GM12878 (cell line): ENCODE measurements around the gene S100B. TPM values are rescaled to one million over a fixed set of nuclear protein-coding genes. Genes with fewer than 3 reads are reported as not detected.

Experiments
- ATAC-seq: fragments of 200-7000 bp; cut with Tn5 transposase; 3 replicates; pipeline ENCODE4 v1.9.1; 2020; ENCODE audit warnings: mild to moderate bottlenecking, moderate library complexity
- BruUV-seq: library from RNA; stranded (reverse); fragments of 400-500 nt; replicated peaks from 2 replicates; lab custom pipeline; 2021; lab: Mats Ljungman, UMichigan
- CTCF ChIA-PET: fragments of 300-600 bp; sonication (Branson Sonifier 250); formaldehyde crosslinking; extraction: SDS; loops from one replicate; lab custom pipeline; 2021; ENCODE audit warnings: inconsistent platforms; lab: Yijun Ruan, JAX
- POLR2A ChIA-PET: fragments of 350-600 bp; formaldehyde crosslinking; extraction: SDS; loops from one replicate; lab custom pipeline; 2021; ENCODE audit warnings: inconsistent platforms; lab: Charles Lee
- RAD21 ChIA-PET: fragments of 300-600 bp; sonication (Branson Sonifier 250); formaldehyde crosslinking; loops from one replicate; lab custom pipeline; 2023; ENCODE audit warnings: antibody characterized with exemption; ENCODE audit not compliant: unreplicated experiment; lab: Charles Lee
- SMC1A ChIA-PET: fragments of 300-600 bp; sonication (Branson Sonifier 250); formaldehyde crosslinking; loops from one replicate; lab custom pipeline; 2023; ENCODE audit not compliant: unreplicated experiment, uncharacterized antibody; lab: Charles Lee
- DNase-seq: peaks from one replicate; pipeline ENCODE4 v3.0.0-alpha.2; 2011; ENCODE audit warnings: low read depth, low spot score
- FAIRE-seq: peaks from 3 replicates; lab custom pipeline; 2011; peaks lifted over from hg19 to GRCh38; lab: Jason Lieb, UNC
- H2AFZ ChIP-seq: 2 replicates; pipeline ENCODE4 v1.6.0; 2011; ENCODE audit warnings: low read depth, low read length, control low read depth; ENCODE audit not compliant: control insufficient read depth
- H3K27ac ChIP-seq: 2 replicates; pipeline ENCODE4 v1.5.1; 2011; ENCODE audit warnings: control low read depth; ENCODE audit not compliant: control insufficient read depth, insufficient read depth
- H3K27me3 ChIP-seq, 2 experiments: replicated peaks in 1 of 2; 2 replicates each; pipeline versions ENCODE4 v1.6.0 to v1.6.1; 2011; ENCODE audit warnings: low read length in 1 of 2; ENCODE audit not compliant: control insufficient read depth in 2 of 2, insufficient read depth in 2 of 2
- H3K36me3 ChIP-seq, 2 experiments: 2 replicates each; pipeline ENCODE4 v1.5.1; 2011; ENCODE audit warnings: low read length in 1 of 2; ENCODE audit not compliant: control insufficient read depth in 2 of 2, insufficient read depth in 2 of 2
- H3K4me1 ChIP-seq: 2 replicates; pipeline ENCODE4 v1.6.1; 2011; ENCODE audit warnings: mild to moderate bottlenecking, low read length, moderate library complexity, mixed read lengths; ENCODE audit not compliant: control insufficient read depth, insufficient read depth
- H3K4me2 ChIP-seq: 2 replicates; pipeline ENCODE4 v1.6.0; 2011; ENCODE audit warnings: control low read depth; ENCODE audit not compliant: control insufficient read depth, insufficient read depth
- H3K4me3 ChIP-seq: fragments of 200-600 bp; sonication (generic); 2 replicates; pipeline ENCODE4 v1.5.1; 2016
- H3K79me2 ChIP-seq: 2 replicates; pipeline ENCODE4 v1.6.0; 2011; ENCODE audit warnings: low read length; ENCODE audit not compliant: control insufficient read depth, insufficient read depth
- H3K9ac ChIP-seq: 2 replicates; pipeline ENCODE4 v1.8.0; 2011; ENCODE audit warnings: low read length, control low read depth, mixed read lengths; ENCODE audit not compliant: control insufficient read depth, insufficient read depth
- H3K9me3 ChIP-seq: replicated peaks from 3 replicates; pipeline ENCODE4 v1.5.1; 2011; ENCODE audit warnings: mild to moderate bottlenecking, low read length; ENCODE audit not compliant: control insufficient read depth, insufficient read depth
- H4K20me1 ChIP-seq: 2 replicates; pipeline ENCODE4 v1.6.0; 2011; ENCODE audit not compliant: control insufficient read depth, insufficient read depth
- HDAC6 ChIP-seq: fragments of 200-600 bp; sonication (generic); IDR thresholded peaks from one replicate; pipeline ENCODE4 v1.8.0; 2017; ENCODE audit warnings: antibody characterized with exemption; ENCODE audit not compliant: unreplicated experiment
- MTA2 ChIP-seq: fragments of 450-650 bp; IDR thresholded peaks from 2 replicates; pipeline ENCODE4 v1.6.1; 2016; ENCODE audit warnings: low read depth, mild to moderate bottlenecking, moderate library complexity
- NFYA ChIP-seq: IDR thresholded peaks from 2 replicates; pipeline ENCODE4 v1.6.1; 2011; ENCODE audit warnings: low read depth, mild to moderate bottlenecking, low read length, improper control_type of control experiment, borderline replicate concordance
- RB1 ChIP-seq: fragments of 450-650 bp; formaldehyde crosslinking; IDR thresholded peaks from 2 replicates; pipeline ENCODE4 v1.6.1; 2017; ENCODE audit warnings: mild to moderate bottlenecking, borderline replicate concordance
- TBL1XR1 ChIP-seq: IDR thresholded peaks from 2 replicates; pipeline ENCODE4 v1.6.1; 2012; ENCODE audit warnings: low read depth, low read length, improper control_type of control experiment
- TCF3 ChIP-seq: IDR thresholded peaks from 2 replicates; pipeline ENCODE4 v1.6.1; 2012; ENCODE audit warnings: low read depth, mild to moderate bottlenecking, low read length, borderline replicate concordance; ENCODE audit not compliant: insufficient read depth
- ZNF687 ChIP-seq: fragments of 450-650 bp; IDR thresholded peaks from 2 replicates; pipeline ENCODE4 v1.6.1; 2017; ENCODE audit warnings: mild to moderate bottlenecking, moderate library complexity
- WGBS: methylation state at CpG from one replicate; pipeline ENCODE4 v1.1.6; 2016; ENCODE audit warnings: low lambda C conversion rate; ENCODE audit not compliant: insufficient replicate concordance, insufficient coverage; ENCODE audit errors: missing lambda C conversion rate; 5-methylcytosine and 5-hydroxymethylcytosine counted together
- in situ Hi-C: fragments of 300-500 bp; cut with MboI; formaldehyde crosslinking; loops from 9 replicates; pipeline ENCODE4 v1.14.3; 2018; ENCODE audit warnings: mixed read lengths
- intact Hi-C: fragments of 100-400 bp; cut with micrococcal nuclease; formaldehyde crosslinking; loops from one replicate; pipeline ENCODE4 v1.14.2; 2022; ENCODE audit not compliant: unreplicated experiment
- polyA plus RNA-seq, 11 experiments: library from polyadenylated mRNA; depleted of rRNA in 4 of 11; unstranded in 6 of 11; stranded (reverse) in 5 of 11; fragments of >200 nt; fragmentation: Nextera tagmentation in 4 of 11; fragmentation: Illumina TruSeq in 1 of 11; extraction: Ambion mirVana in 4 of 11; extraction: Trizol in 1 of 11; gene quantifications; 1 replicate in 1 of 11; 2 replicates in 10 of 11; pipeline versions ENCODE4 v1.2.1 to v1.2.3, GENCODE V29; 2011 to 2016; ENCODE audit warnings: inconsistent platforms in 2 of 11, missing spikeins in 2 of 11, low read depth in 1 of 11
- total RNA-seq, 4 experiments: library from RNA; depleted of rRNA in 3 of 4; stranded (reverse); fragments of >200 nt in 3 of 4; fragmentation: Illumina TruSeq in 1 of 4; extraction: Trizol in 1 of 4; gene quantifications; 2 replicates each; pipeline versions ENCODE4 v1.2.1 to v1.2.3, GENCODE V29; 2013 to 2021
- TF ChIP-seq, protein P1 (sequence below): fragments of 450-650 bp; IDR thresholded peaks from 2 replicates; pipeline ENCODE4 v1.6.1; 2016; ENCODE audit warnings: mild to moderate bottlenecking, moderate library complexity, borderline replicate concordance
- TF ChIP-seq, protein P2 (sequence below): fragments of 450-650 bp; IDR thresholded peaks from 2 replicates; pipeline ENCODE4 v1.6.1; 2017; ENCODE audit warnings: mild to moderate bottlenecking, moderate library complexity

S100B gene
- total and polyA plus RNA-seq, 10 of the 15 experiments (the other 5 are each of a cell fraction or from before 2014, with no cell fraction given): 0.11 to 0.22 TPM; not detected in 8

DNA sequence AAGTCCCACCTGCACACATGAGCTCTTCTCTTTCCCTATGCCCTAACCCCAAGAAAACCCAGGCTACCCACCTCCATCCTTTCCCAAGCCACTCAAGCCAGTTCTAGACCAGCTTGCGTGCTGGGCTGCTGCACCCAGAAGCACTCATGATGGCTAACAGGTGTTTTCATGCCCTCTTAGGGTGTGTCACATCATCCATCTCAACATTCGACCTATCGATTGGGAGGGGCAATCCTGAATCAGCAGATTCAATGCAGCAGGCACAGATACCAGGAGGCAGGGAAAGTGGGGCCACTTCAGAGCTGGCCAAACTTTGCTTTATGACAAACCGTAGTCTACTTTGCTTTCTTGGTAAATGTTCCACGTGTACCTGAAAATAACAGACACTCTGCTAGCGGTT is 24.0 kb upstream of the S100B start (continued):
- TF ChIP-seq, protein P1, sequence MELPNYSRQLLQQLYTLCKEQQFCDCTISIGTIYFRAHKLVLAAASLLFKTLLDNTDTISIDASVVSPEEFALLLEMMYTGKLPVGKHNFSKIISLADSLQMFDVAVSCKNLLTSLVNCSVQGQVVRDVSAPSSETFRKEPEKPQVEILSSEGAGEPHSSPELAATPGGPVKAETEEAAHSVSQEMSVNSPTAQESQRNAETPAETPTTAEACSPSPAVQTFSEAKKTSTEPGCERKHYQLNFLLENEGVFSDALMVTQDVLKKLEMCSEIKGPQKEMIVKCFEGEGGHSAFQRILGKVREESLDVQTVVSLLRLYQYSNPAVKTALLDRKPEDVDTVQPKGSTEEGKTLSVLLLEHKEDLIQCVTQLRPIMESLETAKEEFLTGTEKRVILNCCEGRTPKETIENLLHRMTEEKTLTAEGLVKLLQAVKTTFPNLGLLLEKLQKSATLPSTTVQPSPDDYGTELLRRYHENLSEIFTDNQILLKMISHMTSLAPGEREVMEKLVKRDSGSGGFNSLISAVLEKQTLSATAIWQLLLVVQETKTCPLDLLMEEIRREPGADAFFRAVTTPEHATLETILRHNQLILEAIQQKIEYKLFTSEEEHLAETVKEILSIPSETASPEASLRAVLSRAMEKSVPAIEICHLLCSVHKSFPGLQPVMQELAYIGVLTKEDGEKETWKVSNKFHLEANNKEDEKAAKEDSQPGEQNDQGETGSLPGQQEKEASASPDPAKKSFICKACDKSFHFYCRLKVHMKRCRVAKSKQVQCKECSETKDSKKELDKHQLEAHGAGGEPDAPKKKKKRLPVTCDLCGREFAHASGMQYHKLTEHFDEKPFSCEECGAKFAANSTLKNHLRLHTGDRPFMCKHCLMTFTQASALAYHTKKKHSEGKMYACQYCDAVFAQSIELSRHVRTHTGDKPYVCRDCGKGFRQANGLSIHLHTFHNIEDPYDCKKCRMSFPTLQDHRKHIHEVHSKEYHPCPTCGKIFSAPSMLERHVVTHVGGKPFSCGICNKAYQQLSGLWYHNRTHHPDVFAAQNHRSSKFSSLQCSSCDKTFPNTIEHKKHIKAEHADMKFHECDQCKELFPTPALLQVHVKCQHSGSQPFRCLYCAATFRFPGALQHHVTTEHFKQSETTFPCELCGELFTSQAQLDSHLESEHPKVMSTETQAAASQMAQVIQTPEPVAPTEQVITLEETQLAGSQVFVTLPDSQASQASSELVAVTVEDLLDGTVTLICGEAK: no peak
- no peak for TF ChIP-seq HDAC6
- no peak for TF ChIP-seq RB1
- no peak for TF ChIP-seq NFYA

DNA sequence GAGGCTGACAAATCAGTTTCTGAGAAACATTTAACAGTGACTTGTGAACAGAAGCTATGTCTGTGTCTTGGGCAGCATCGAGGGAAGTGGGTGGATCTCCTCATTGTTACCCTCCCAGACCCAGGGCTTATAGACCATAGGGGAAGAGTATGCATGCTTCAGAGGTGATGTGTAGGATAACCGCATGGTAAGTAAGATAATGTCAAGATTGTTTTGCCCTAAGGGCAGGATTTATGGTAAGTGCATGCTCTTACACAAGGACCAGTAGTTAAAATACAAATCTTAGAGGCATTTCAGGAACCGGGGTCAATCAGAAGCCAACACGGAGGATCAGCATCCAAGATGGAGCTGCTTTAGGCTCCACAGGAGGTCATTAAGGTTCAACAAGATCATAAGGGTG is 22.8 kb upstream of the S100B start:
- ATAC-seq: no peak
- no peak for DNase-seq
- H4K20me1 ChIP-seq: no peaks in the 10 kb centered on the region
- ChIA-PET POLR2A (no interaction called here), SMC1A (no interaction called here), RAD21 (no interaction called here), CTCF (no interaction called here)
- H3K79me2 ChIP-seq: no peaks in the 10 kb centered on the region
- H2AFZ ChIP-seq: no peak overlapping the region
- no peaks in the 10 kb centered on the region for H3K36me3 ChIP-seq
- peaks cover 3% of the 10 kb centered on the region; the same call in 1 of the 3 replicates for H3K9me3 ChIP-seq
- no peak for FAIRE-seq
- H3K4me2 ChIP-seq: no peak overlapping the region
- no peaks in the 10 kb centered on the region for H3K4me1 ChIP-seq
- no peaks in the 10 kb centered on the region for H3K27me3 ChIP-seq
- no peak overlapping the region for H3K27ac ChIP-seq
- H3K9ac ChIP-seq: no peak overlapping the region
- BruUV-seq: no TSS peak
- H3K4me3 ChIP-seq: no peak overlapping the region
- in situ Hi-C loops (no loop called here), intact Hi-C loops (no loop called here)
- WGBS: 78% methylated on average over 4 of the region's 4 CpGs
- TF ChIP-seq MTA2 (no peak), TBL1XR1 (no peak), ZNF687 (no peak), TCF3 (no peak)
- TF ChIP-seq, protein P2, sequence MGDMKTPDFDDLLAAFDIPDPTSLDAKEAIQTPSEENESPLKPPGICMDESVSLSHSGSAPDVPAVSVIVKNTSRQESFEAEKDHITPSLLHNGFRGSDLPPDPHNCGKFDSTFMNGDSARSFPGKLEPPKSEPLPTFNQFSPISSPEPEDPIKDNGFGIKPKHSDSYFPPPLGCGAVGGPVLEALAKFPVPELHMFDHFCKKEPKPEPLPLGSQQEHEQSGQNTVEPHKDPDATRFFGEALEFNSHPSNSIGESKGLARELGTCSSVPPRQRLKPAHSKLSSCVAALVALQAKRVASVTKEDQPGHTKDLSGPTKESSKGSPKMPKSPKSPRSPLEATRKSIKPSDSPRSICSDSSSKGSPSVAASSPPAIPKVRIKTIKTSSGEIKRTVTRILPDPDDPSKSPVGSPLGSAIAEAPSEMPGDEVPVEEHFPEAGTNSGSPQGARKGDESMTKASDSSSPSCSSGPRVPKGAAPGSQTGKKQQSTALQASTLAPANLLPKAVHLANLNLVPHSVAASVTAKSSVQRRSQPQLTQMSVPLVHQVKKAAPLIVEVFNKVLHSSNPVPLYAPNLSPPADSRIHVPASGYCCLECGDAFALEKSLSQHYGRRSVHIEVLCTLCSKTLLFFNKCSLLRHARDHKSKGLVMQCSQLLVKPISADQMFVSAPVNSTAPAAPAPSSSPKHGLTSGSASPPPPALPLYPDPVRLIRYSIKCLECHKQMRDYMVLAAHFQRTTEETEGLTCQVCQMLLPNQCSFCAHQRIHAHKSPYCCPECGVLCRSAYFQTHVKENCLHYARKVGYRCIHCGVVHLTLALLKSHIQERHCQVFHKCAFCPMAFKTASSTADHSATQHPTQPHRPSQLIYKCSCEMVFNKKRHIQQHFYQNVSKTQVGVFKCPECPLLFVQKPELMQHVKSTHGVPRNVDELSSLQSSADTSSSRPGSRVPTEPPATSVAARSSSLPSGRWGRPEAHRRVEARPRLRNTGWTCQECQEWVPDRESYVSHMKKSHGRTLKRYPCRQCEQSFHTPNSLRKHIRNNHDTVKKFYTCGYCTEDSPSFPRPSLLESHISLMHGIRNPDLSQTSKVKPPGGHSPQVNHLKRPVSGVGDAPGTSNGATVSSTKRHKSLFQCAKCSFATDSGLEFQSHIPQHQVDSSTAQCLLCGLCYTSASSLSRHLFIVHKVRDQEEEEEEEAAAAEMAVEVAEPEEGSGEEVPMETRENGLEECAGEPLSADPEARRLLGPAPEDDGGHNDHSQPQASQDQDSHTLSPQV: no peak
